GF-D8 (cell line): ENCODE results near the gene CACUL1.
"Not testable (repeated sequence)": the region's sequence is repeated elsewhere in the genome, so short reads cannot be mapped to it uniquely, and the experiment has no call there.

ENCODE experiments used
- DNase-seq: peaks from one replicate; lab custom pipeline; 2025; lab: John Stamatoyannopoulos, UW

The CACUL1 gene

DNA sequence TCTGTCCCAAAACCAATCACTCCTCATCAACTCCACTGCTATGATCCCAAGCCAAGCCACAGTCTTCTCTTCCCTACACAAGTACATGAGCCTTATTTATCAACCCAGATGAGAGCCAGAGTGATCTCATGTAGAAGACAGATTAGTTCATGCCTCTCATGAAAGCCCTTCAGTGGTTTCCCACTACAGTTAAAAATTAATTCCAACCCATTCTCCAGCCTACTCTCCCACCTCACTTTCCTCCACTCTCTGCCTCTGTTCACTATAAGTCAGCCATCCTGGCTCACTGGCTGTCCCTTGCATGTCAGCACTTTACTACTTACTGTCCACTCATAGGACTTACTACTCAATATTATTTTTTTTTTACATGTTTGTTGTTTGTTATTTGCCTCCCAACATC, 67.3 kb downstream of the CACUL1 start:
- DNase-seq: no peak

- no peak for DNase-seq
Measured at GRCh38 chr10:118682533-118682932, 72.2 kb downstream of the CACUL1 start.

DNA sequence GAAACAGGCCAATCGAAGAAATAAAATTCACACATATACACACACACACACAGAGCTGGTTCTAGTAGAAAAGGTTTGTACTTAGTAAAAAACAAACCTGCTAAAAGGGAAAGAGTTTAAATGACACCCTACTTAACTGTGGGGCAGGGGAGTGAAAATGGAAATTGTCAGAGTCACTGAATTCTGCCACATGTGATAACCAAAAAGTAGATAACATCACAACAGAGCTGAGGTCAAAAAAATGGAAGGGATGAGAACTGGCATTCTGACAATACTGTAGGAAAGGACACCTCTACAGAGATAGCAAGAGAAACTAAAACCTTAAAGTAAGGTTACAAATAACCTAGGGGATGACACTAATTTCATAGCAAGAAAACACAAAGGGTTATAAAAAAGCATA, 74.6 kb downstream of the CACUL1 start:
- no peak for DNase-seq

DNA sequence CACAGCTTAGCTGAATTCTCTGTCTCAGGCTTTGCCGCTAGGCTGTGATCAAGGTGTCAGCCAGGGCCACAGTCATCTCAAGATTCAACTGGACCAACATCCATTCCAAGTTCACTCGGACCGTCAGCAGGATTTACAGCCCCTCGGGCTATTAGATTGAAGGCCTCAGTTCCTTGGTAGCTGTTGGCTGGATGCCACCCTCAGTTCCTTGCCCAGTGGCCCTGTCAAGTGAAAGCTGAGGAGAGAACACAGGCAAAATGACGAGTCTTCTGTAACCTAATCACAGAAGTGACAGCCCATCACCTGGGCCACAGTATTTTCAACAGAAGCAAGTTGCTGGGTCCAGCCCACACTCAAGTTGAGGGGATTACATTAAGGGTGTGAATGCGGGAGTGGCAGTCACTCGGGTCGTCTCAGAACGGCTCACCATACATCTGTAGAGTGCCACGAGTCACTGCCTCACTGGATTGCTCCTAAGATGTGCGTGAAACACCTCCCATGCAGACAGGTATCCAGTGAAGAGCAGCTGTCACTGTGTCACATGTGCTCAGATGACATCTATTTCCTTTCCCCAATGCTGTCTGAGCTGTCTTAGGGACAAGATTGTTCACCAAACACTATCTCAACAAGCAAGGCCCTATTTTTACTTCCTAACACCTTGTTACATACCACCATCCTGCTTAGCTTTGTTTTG, 80.4 kb downstream of the CACUL1 start:
- DNase-seq: no peak

DNA sequence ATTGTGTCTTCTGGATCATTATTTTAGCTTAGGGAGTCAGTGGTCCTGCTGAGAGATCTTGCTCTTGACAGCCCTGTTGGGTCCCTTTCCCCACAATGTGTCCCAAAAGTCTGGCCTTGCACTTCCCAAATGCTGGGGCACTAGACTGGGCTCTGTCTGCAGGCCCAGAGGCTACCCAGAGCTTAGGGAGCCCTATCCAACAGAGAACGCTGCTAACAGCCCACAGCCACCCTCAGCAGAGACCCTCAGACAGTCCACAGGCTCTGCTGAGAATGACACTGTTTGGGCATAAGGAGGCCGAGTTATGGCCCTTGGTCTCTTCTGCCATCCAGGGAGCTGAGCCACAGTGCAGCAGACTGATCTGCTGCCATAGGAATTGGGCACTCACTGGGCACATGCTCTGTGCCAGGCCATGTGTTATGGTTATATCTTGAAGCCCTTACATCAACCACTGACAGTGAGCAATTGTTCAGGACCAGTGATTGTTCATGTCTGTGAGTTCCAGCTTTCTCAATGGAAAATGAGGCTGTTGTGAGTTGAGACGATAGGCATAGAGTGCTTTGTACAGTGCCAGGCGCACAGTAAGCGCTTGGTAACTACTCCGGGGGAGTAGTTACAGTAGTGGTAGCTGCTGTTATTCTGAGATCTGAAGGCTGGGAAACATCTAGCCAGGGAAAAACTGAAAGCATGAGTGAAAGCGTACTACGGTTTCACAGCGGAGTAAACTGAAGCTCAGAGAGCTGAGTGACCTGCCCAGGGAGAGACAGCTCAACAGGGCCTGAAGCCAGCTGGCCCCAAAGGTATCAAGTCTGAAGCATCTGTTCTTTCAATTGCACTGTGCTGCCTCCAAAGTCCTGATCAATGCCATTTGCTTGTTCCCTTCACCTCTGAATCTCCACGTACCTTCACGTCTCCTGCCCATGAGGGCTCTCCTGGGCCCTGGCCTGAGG, 81.7 kb downstream of the CACUL1 start:
- DNase-seq: no peak

GRCh38 chr10:118672153-118672552, 82.6 kb downstream of the CACUL1 start:
- DNase-seq: no peak

GRCh38 chr10:118671221-118671620, 83.5 kb downstream of the CACUL1 start:
- DNase-seq: not testable (repeated sequence)

- no peak for DNase-seq
Measured at GRCh38 chr10:118670472-118671124, 84.2 kb downstream of the CACUL1 start.

DNA sequence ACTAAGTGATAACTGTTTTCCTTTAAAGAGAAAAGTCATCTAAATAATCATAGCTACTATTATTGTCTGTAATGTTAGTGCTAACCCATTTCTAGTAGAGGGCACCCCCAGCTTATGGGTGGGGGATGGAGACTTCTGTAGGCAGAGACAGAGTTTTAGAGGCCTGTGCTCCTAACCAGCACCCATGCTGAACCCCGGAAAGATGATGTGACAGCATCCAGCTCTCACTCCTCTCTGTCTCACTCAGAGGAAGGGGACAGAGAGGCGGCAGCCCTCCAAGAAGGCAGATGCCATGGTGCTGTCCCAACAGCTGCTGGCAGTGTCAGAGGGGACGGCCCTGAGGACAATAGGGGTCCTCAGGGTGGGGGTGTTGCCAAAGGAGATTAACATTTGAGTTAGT, 84.9 kb downstream of the CACUL1 start:
- DNase-seq: no peak

DNA sequence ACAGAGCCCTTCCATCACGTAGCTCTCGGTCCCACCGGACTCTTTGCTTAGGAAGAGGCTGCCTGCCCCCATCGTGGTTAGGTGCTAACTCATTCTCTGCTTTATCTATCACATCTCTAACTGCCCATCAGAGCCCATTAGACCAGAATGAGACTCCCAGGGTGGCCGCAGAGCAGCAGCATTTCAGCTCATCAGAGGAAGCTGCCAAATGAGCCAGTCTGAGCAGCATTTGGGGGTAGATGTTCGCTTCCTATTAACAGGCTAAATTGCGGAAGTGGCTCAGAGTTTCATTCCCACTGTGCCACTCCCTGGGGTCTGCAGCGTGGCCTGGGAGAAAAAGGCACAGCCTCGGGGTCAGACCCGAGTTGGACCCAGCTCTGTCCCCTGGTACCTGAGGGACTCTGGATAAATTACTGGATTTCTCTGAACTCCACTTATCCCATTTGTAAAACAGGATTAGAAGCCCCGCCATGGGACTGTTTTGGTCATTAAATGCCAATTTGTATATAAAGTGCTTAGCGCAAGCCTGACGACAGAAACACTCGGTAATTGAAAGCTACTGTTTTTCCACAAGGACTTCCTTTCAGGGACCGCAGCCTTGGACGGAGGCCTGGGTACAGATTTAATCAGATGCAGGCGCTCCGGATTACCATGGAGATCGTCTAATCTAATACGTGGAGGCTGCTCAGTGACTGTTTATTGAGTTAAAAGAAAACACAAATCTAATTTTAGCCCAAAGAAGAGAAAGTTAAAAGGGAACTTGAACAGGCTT, 85.6 kb downstream of the CACUL1 start:
- no peak for DNase-seq

- DNase-seq: no peak
Measured at GRCh38 chr10:118668228-118668952, 86.4 kb downstream of the CACUL1 start.

DNA sequence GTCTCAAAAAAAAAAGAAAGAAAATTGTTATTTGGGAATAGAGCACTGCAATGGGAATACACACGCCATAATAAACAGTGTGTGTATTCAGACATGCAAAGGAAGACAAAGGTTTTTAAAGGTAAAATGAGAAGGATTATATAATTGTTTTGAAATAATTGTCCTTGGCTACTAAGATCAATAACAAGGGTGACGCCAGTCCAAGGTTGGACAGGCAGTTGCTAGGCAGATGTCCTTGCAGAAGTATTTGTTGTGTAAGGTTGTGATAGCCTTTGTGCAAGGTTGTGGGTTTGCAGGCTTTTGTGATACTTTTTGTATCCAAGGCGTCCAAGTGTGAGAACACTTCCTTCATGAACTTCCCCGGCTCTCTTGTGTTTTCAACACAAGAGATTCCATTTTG, 87.0 kb downstream of the CACUL1 start:
- no peak for DNase-seq

DNA sequence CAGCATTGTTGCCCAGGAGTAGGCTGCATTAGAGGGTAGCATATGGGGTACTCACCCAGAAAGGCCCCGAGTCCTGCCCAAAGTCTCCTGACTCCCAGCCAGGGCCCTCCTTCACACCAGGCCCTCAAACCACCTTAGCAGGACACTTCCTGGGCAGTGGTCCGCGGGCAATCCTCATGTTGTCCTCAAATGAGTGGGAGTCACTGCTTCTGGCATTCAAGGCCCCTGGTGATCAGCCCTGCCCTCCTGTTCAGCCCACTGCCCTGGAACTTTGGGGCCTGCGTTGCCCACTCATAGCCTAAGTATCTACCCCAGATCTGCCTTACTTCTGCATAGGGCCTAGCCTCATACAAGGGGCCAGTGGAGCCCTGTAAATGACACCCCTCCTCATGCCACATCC, 88.4 kb downstream of the CACUL1 start:
- DNase-seq: no peak

DNA sequence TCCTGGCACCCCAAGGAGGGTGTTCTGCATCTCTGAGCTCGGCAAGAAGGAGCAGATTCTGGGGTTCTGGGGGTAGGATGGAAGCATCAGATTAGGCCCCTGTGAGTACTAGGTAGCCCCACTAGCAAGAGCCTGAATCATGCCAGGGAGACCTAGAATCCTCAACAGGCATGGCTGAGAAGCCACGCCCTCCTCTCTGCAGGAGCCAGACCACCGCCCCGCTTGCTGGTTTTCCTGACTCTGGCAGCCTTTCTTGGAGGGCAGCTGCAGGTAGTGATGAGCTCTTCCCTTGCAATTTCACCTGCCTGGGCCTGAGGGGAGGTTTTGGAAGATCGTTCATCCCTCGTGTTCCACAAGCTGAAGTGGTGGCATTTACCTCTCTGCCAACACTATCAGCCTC, 90.4 kb downstream of the CACUL1 start:
- DNase-seq: no peak

DNA sequence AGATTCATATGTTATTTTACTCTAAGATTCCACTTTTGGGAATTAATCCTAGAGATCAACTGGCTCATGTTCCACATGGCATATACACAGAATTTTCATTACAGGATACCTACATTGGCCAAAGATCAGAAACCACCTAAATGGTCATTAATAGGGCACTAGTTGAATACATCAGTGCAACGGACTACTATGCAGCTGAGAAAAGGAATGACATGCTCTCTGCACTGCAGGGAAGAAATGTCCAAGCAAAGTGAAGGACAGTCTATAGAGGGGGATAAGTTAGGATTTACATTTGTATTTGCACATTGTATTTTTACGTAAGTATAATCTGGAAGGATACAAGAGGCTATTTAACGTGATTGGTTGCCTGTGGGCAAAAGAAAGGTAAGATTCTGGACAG, 91.6 kb downstream of the CACUL1 start:
- no peak for DNase-seq

GRCh38 chr10:118662228-118663035, 92.3 kb downstream of the CACUL1 start:
- DNase-seq: no peak

GRCh38 chr10:118658762-118659161, 96.0 kb downstream of the CACUL1 start:
- no peak for DNase-seq

GRCh38 chr10:118658168-118658567, 96.6 kb downstream of the CACUL1 start:
- DNase-seq: not testable (repeated sequence)

DNA sequence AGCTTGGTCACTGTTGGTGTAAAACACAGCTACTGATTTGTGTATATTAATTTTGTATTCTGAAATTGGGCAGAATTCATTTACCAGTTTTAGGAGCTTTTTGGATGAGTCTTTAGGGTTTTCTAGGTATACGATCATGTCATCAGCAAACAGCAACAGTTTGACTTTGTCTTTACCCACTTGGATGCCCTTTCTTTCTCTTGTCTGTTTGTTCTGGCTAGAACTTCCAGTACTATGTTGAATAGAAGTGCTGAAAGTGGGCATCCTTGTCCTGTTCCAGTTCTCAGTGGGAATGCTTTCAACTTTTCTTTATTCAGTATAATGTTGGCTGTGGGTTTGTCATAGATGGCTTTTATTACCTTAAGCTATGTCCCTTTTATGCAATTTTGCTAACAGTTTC, 109.5 kb downstream of the CACUL1 start:
- DNase-seq: not testable (repeated sequence)

- DNase-seq: no peak
Measured at GRCh38 chr10:118642228-118642627, 112.5 kb downstream of the CACUL1 start.
